DMS53 treated with DMSO at 0.1 percent for 48 hours (cell line): Measurements from ENCODE around the gene VPS8.

Experiments used
- DNase-seq: peaks from one replicate; lab custom pipeline; 2025; ENCODE audit not compliant: unreplicated experiment; lab: John Stamatoyannopoulos, UW

The VPS8 gene

GRCh38 chr3:184811999-184812661, at the start of gene VPS8:
Gene VPS8 (plus strand): TSS chr3:184812166. CDS start chr3:184824633, 12,467 bp downstream.
- DNase-seq: peak; percentile 90

- DNase-seq: no peak
These were observed 47.8 kb upstream of the VPS8 start for GRCh38 chr3:184764191-184764590.

GRCh38 chr3:184765047-184765729, 46.8 kb upstream of the VPS8 start:
- DNase-seq: no peak

GRCh38 chr3:184765730-184766074, 46.3 kb upstream of the VPS8 start:
- DNase-seq: no peak

- no peak for DNase-seq
These were observed 45.3 kb upstream of the VPS8 start for GRCh38 chr3:184766555-184767261.

- no peak for DNase-seq
These were observed 44.6 kb upstream of the VPS8 start for GRCh38 chr3:184767377-184767776.

- no peak for DNase-seq
These were observed 42.4 kb upstream of the VPS8 start for GRCh38 chr3:184769382-184770170.

- DNase-seq: no peak
These were observed 41.4 kb upstream of the VPS8 start for GRCh38 chr3:184770541-184770940.

- DNase-seq: no peak
These were observed 40.5 kb upstream of the VPS8 start for GRCh38 chr3:184771301-184772127.

- DNase-seq: no peak
These were observed 39.2 kb upstream of the VPS8 start for GRCh38 chr3:184772667-184773272.

- no peak for DNase-seq
These were observed 38.4 kb upstream of the VPS8 start for GRCh38 chr3:184773283-184774186.

- DNase-seq: no peak
These were observed 35.0 kb upstream of the VPS8 start for GRCh38 chr3:184776916-184777315.

GRCh38 chr3:184777566-184778356, 34.2 kb upstream of the VPS8 start:
- peak; percentile 73 for DNase-seq

GRCh38 chr3:184778426-184779332, 33.3 kb upstream of the VPS8 start:
- no peak for DNase-seq

- no peak for DNase-seq
These were observed 30.9 kb upstream of the VPS8 start for GRCh38 chr3:184780981-184781515.

- DNase-seq: no peak
These were observed 30.2 kb upstream of the VPS8 start for GRCh38 chr3:184781801-184782200.

- no peak for DNase-seq
These were observed 28.6 kb upstream of the VPS8 start for GRCh38 chr3:184783319-184783718.
